Measurements from ENCODE around the gene ADAMTS8. TPM values are rescaled to one million over a fixed set of nuclear protein-coding genes. Genes with fewer than 3 reads are reported as not detected.
A peak's percentile ranks its signal among the peaks of the same experiment; 100 is the strongest.

The ADAMTS8 gene
- total RNA-seq, 4 donors from 2014 or later = 23.5 to 55.5 (median 29.8) TPM

GRCh38 chr11:130408901-130409300 lies 19.5 kb downstream of the ADAMTS8 start:
- Histone ChIP-seq H3K9me3 (no peaks in the 10 kb centered on the region), H3K4me1 (peaks cover 7 to 39% (median 25%) of the 10 kb centered on the region in 4 donors), H3K27me3 (no peaks in the 10 kb centered on the region), H3K27ac (replicated peaks in 1 of 4) (peak overlapping the region in 2 of 4 donors; percentile 25 to 50), H3K4me3 (no peak overlapping the region), H3K36me3 (peaks cover 0 to 8% (median 6%) of the 10 kb centered on the region in 4 donors)
- intact Hi-C loops (cut with DNase I) = no loop called here
- no peak for TF ChIP-seq POLR2AphosphoS5 (IDR thresholded peaks at IDR 0.05)
- TF ChIP-seq CTCF (IDR thresholded peaks at IDR 0.05) = no peak
- TF ChIP-seq POLR2A (IDR thresholded peaks at IDR 0.05; ENCODE audit: low read depth) = no peak
- no peak for TF ChIP-seq EP300 (IDR thresholded peaks at IDR 0.05)
- WGBS = 95% methylated on average over 8 of the region's 8 CpGs
- DNase-seq (ENCODE audit: extremely low spot score) = no peak

- peaks cover 0 to 8% (median 6%) of the 10 kb centered on the region in 4 donors for H3K36me3 ChIP-seq
- peak overlapping the region; percentile 25 to 50 (median 40) for H3K27ac ChIP-seq (replicated peaks in 1 of 4)
- no peak overlapping the region for H3K4me3 ChIP-seq
- no peak for DNase-seq (ENCODE audit: extremely low spot score)
- TF ChIP-seq EP300 (IDR thresholded peaks at IDR 0.05) = no peak
- TF ChIP-seq POLR2A (IDR thresholded peaks at IDR 0.05; ENCODE audit: low read depth) = no peak
- no peak for TF ChIP-seq POLR2AphosphoS5 (IDR thresholded peaks at IDR 0.05)
- no peak for TF ChIP-seq CTCF (IDR thresholded peaks at IDR 0.05)
- intact Hi-C loops (cut with DNase I) = no loop called here
- no peaks in the 10 kb centered on the region for H3K9me3 ChIP-seq
- 79% methylated on average over 10 of the region's 18 CpGs for WGBS
- H3K27me3 ChIP-seq = no peaks in the 10 kb centered on the region
- peaks cover 12 to 39% (median 26%) of the 10 kb centered on the region in 4 donors for H3K4me1 ChIP-seq
These were observed 20.0 kb downstream of the ADAMTS8 start for GRCh38 chr11:130408401-130408890.

- DNase-seq (ENCODE audit: extremely low spot score) = no peak
- intact Hi-C loops (cut with DNase I) = no loop called here
- H3K27me3 ChIP-seq = no peaks in the 10 kb centered on the region
- peaks cover 16 to 39% (median 29%) of the 10 kb centered on the region in 4 donors for H3K4me1 ChIP-seq
- H3K9me3 ChIP-seq = no peaks in the 10 kb centered on the region
- H3K36me3 ChIP-seq = peaks cover 0 to 8% (median 6%) of the 10 kb centered on the region in 4 donors
- 40% methylated on average over 7 of the region's 7 CpGs for WGBS
- peak overlapping the region; percentile 25 to 50 (median 40) for H3K27ac ChIP-seq (replicated peaks in 1 of 4)
- H3K4me3 ChIP-seq = no peak overlapping the region
- TF ChIP-seq EP300 (IDR thresholded peaks at IDR 0.05) (no peak), POLR2AphosphoS5 (IDR thresholded peaks at IDR 0.05) (no peak), POLR2A (IDR thresholded peaks at IDR 0.05; ENCODE audit: low read depth) (no peak), CTCF (IDR thresholded peaks at IDR 0.05) (no peak)
These were observed 20.4 kb downstream of the ADAMTS8 start for GRCh38 chr11:130407978-130408377.

GRCh38 chr11:130405428-130405827 lies 23.0 kb downstream of the ADAMTS8 start:
- TF ChIP-seq POLR2AphosphoS5 (IDR thresholded peaks at IDR 0.05) = no peak
- TF ChIP-seq EP300 (IDR thresholded peaks at IDR 0.05) = no peak
- no peak for TF ChIP-seq CTCF (IDR thresholded peaks at IDR 0.05)
- TF ChIP-seq POLR2A (IDR thresholded peaks at IDR 0.05; ENCODE audit: low read depth) = no peak
- DNase-seq (ENCODE audit: extremely low spot score) = no peak
- no peak overlapping the region for H3K4me3 ChIP-seq
- intact Hi-C loops (cut with DNase I) = no loop called here
- 89% methylated on average over 10 of the region's 11 CpGs for WGBS
- H3K27ac ChIP-seq (replicated peaks in 1 of 4) = no peak overlapping the region
- no peaks in the 10 kb centered on the region for H3K9me3 ChIP-seq
- peaks cover 32 to 61% (median 52%) of the 10 kb centered on the region in 4 donors for H3K4me1 ChIP-seq
- no peaks in the 10 kb centered on the region for H3K27me3 ChIP-seq
- H3K36me3 ChIP-seq = peaks cover 0 to 8% (median 6%) of the 10 kb centered on the region in 4 donors

GRCh38 chr11:130404727-130405126 lies 23.7 kb downstream of the ADAMTS8 start:
- intact Hi-C loops (cut with DNase I) = no loop called here

More at GRCh38 chr11:130404727-130405126, 23.7 kb downstream of the ADAMTS8 start:
- TF ChIP-seq CTCF (IDR thresholded peaks at IDR 0.05) (no peak), POLR2A (IDR thresholded peaks at IDR 0.05; ENCODE audit: low read depth) (no peak), EP300 (IDR thresholded peaks at IDR 0.05) (no peak)
- Histone ChIP-seq H3K27ac (replicated peaks in 1 of 4) (peak overlapping the region in 3 of 4 donors; percentile 78 to 83 (median 82)), H3K4me3 (no peak overlapping the region), H3K27me3 (no peaks in the 10 kb centered on the region), H3K4me1 (peaks cover 34 to 64% (median 55%) of the 10 kb centered on the region in 4 donors), H3K9me3 (no peaks in the 10 kb centered on the region), H3K36me3 (peaks cover 0 to 8% (median 6%) of the 10 kb centered on the region in 4 donors)
- WGBS = 89% methylated on average over 5 of the region's 5 CpGs
- no peak for DNase-seq (ENCODE audit: extremely low spot score)

Data from esophagus muscularis mucosa (tissue), 4 donors.